GM19043 (cell line): ENCODE results near the gene WBP4.
A peak's percentile ranks its signal among the peaks of the same experiment; 100 is the strongest.
"Not testable (repeated sequence)": the region's sequence is repeated elsewhere in the genome, so short reads cannot be mapped to it uniquely, and the experiment has no call there.

Experiments
- ATAC-seq: cut with Tn5 transposase; IDR thresholded peaks from one replicate; pipeline ENCODE4 v1.9.1; 2021; ENCODE audit warnings: low read depth; ENCODE audit not compliant: unreplicated experiment

Gene WBP4, protein sequence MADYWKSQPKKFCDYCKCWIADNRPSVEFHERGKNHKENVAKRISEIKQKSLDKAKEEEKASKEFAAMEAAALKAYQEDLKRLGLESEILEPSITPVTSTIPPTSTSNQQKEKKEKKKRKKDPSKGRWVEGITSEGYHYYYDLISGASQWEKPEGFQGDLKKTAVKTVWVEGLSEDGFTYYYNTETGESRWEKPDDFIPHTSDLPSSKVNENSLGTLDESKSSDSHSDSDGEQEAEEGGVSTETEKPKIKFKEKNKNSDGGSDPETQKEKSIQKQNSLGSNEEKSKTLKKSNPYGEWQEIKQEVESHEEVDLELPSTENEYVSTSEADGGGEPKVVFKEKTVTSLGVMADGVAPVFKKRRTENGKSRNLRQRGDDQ

DNA sequence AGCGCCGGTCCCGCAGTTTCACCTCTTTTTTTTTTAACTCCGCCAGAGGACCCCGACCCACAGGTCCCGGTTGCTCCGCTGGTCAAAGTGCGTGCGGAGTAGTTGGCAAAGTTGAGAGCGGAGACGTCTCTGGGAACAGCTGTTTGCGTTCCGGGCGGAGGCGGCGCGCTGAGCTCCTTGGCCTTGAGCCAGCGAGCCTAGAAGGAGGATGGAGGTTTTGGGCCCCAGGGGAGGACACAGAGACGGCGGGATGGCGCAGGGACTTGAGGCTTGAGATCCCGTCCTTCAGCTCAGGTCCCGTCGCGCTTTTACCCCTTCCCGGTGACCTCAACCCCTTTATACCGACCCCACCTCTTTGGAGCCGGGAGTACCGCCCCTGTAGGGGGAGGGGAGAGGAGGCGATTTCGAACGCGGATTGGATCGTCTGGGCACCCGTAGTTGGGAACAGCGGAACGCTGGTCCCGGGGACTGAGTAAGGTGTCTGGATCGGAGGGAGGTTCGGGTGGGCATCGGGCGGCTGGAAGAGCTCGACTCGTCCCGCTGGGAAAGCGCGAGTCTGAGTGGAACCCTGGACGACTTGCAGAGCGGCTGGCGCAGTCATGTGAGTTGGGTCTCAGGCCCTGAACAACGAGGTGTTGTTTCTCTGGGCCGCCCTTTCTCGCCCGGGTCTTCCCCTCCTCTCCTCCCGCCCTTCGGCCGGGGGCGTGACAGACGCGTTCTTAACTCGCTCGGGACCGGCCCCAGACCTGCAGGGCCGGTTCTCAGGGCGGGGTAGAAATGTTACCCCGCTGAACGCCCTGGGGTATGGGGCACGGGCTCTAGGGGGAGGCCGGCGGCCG lies at the start of gene WBP4:
Gene WBP4, plus strand, starts transcription at position 435 of the 839 bp plus-strand sequence. Its CDS starts 165 bp downstream, at position 600.
- ATAC-seq = peak; percentile 72

- ATAC-seq = no peak
These were observed 48.8 kb upstream of the WBP4 start for GRCh38 chr13:41012536-41012935.

DNA sequence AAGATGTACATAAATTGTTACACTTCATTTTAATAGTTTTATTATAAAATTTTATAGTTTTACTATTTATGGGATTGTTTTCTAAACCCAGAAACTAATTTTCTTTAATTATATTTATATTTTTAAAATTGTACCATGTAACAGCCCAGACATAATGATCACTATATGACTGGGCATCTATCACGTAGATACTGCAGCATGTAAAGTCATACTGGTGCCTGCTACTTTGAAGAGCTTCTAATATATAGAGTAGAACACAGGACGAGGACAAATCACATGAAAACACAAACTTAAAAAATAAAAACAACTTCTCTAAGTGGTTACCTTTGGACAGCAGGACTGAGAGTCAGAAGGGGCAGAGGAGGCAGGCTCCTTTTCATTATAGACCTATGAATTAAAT lies 47.5 kb upstream of the WBP4 start:
- ATAC-seq = no peak

DNA sequence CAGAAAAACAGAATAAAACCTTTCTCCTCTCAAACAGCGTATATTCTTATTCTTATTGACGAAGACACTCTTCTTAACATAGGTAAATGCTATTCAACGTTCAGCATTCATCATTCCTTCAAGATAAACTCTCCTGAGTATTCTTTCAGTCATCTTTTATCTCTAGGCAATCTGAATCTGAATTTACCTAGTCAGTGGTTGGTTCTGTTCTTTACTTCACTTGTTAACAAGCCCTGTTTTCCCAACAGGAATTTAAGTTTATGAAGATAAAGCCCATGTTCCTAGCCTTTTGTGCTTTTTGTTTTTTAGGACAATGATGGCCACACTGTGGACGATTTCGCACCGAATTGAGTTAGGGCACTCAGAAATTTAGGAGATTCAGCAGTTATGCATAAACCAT lies 45.4 kb upstream of the WBP4 start:
- ATAC-seq = no peak

GRCh38 chr13:41017159-41017558 lies 44.1 kb upstream of the WBP4 start:
- ATAC-seq = no peak

- no peak for ATAC-seq
These were observed 43.3 kb upstream of the WBP4 start for GRCh38 chr13:41017817-41018601.

- no peak for ATAC-seq
These were observed 42.7 kb upstream of the WBP4 start for GRCh38 chr13:41018602-41018948.

- peak; percentile 91 for ATAC-seq
These were observed 42.3 kb upstream of the WBP4 start, which contains the start of gene ELF1 for GRCh38 chr13:41019011-41019487. Gene ELF1, minus strand, starts transcription at chr13:41019316. Its CDS starts 37,262 bp downstream, at chr13:40982054.

DNA sequence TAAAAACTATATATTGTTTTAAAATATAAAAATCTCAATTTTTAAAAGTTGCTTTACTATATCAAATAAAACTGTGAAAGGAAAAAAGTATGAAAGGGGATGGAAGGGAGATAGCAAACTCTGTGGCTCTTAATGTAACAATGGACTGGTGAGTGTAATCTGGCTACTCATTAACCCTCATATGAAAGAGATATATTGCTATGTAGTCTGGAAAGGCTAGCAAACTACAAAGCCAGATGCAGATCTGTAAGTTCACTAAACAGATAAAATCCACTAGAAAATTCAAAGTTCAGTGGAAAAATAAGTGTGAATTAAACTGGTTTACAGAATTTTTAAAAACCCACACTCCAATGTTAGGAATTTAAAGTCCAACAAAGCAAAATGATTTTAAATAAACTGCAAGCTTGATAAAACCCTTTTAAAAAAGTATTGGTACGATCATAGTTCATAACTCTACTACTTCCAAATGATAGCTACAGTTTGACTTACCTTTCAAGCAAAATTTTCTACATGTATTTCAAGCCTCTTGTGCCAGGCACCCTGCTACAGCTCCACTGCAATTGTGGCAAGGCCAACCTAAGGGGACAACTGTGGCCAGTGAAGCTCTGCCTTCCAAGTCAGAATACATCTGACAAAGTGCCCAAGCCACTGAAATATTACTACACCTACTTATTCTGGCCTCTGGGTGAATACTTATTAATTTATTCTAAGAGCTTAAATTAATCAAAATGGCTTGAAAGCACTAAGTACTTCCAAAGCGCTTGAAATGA lies 41.5 kb upstream of the WBP4 start:
- ATAC-seq = peak; percentile 38

GRCh38 chr13:41025518-41025917 lies 35.8 kb upstream of the WBP4 start:
- ATAC-seq = no peak

GRCh38 chr13:41026788-41027187 lies 34.5 kb upstream of the WBP4 start:
- no peak for ATAC-seq

DNA sequence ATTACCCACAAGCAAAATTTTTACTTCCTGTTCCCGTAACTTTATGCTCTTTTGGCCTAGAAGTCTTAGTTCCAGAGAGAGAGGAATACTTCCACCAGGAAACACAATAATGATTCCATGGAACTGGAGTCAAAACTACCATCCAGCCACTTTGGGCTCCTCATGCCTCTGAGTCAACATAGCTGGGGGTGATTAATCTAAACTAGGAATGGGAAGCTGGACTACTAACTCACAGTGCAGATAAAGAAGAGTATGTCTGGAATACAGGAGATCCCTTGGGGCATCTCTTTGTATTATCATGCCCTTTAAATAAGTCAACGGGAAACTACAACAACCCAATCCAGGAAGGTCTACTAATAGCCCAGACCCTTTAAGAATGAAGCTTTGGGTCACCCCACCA lies 33.3 kb upstream of the WBP4 start:
- no peak for ATAC-seq

- ATAC-seq = no peak
These were observed 31.7 kb upstream of the WBP4 start for GRCh38 chr13:41029629-41030028.

- no peak for ATAC-seq
These were observed 28.5 kb upstream of the WBP4 start for GRCh38 chr13:41032691-41033376.

GRCh38 chr13:41034382-41034781 lies 26.9 kb upstream of the WBP4 start:
- ATAC-seq = no peak

- no peak for ATAC-seq
These were observed 26.4 kb upstream of the WBP4 start for GRCh38 chr13:41034881-41035280.

GRCh38 chr13:41036557-41036956 lies 24.8 kb upstream of the WBP4 start:
- ATAC-seq = not testable (repeated sequence)

DNA sequence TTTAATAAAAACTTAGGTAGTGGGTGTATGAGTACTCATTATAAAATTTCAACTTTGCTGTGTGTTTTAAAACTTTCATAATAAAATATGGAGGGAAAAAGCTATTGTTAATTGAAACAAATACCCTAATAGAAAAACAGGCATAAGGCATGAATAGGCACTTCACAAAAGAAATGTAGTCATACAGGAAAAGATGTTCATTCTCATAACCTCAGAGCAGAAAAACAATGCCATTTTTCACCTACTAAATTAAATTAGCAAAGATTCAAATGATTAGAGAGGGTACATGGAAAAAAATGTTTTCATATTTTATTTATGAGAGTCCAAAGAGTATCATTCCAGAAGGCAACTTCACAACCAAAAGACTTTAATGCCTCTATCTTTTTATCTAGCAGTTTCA lies 21.6 kb upstream of the WBP4 start:
- ATAC-seq = no peak

DNA sequence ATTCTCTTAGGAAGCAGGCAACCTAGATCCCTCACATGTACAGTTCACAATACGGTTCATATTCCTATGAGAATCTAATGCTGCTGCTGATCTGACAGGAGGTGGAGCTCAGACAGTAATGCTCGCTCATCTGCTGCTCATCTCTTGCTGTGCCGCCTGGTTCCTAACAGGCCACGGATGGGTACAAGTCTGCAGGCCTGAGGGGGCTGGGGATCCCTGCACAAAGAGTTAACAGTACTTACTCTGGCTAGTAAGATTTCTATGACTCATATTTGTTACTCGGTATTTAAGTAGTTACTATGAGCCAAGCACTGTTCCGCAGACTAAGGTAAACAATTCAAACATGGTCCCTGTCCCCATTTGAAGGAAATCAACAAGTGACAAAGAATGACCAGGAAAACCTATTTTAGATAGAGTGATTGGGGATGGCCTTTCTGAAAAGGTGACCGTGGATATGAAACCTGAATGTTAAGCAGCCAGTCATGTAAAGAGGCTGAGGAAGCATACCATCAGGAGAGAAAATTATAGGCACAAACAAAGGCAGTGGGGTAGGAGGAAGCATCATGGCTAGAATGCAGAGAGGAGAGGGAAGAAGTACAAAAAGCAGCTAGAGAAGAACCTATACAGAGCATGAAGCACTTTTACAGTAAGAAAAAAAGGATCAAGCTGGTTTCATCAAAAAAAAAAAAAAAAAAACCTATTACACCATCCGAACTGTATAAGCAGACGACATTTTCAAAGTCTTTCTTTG lies 20.6 kb upstream of the WBP4 start:
- no peak for ATAC-seq
